ENCODE results near the gene RAE1. TPM values are rescaled to one million over a fixed set of nuclear protein-coding genes. Genes with fewer than 3 reads are reported as not detected.

The RAE1 gene
- total RNA-seq, 2 experiments from 2014 or later, result 33.8 to 35.3 TPM

DNA sequence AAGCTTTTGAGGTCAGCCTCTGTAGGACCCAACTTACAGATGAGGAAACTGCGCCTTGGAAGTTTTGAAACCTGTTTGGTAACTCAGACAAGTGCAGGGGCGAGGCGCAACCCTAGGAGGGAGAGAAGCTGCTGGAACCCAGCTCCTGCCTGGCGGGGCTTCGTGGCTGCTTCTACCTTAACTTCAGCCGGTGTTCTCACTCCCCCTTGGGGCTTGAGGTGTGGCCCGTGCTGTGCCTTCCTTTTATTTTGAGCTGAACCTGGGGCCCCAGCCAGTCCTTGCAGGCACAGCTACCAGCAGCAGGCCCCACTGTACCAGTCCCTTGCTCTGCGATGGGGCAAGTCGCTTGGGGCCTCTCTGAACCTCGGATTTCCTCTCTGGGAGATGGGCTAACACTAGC lies 52.2 kb downstream of the RAE1 start:
- Mint-ChIP-seq H3K4me1 (peaks cover 48% of the 10 kb centered on the region), H3K36me3 (ENCODE audit: low read depth) (peaks cover 83% of the 10 kb centered on the region), H3K27ac (no peak overlapping the region), H3K9me3 (no peaks in the 10 kb centered on the region), H3K4me3 (no peak overlapping the region), H3K27me3 (no peaks in the 10 kb centered on the region)
- DNase-seq, result no peak
- POLR2A ChIA-PET, result interaction anchor here (1.0 to 3.9 kb wide), 7 partner anchors 9 to 30 kb away, joined by 3 to 20 read pairs (median 4); partner anchors contain the start of gene RBM38
- CTCF ChIA-PET, result interaction anchor here (1.0 to 1.4 kb wide), 2 partner anchors 23 to 71 kb away, joined by 3 read pairs; no protein-coding TSS in a partner anchor

DNA sequence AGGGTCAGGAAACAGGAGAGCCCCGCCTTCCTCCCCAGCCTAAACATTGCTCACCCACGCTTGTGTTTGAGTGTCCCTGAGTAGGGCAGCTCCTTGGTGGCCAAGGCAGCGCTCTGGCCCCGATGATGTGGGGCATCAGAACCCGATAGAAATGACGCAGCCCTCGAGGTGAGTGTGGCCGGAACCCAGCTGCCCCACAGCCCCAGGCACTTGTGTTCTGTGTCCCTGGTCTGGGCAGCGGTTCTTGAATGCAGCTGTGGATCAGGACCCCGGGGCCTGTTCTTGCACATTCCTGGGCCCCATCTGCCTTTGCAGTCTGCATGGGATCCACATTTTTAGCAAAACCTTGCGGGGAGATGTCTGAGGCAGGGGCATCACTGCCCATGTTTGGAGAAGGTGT lies 53.0 kb downstream of the RAE1 start:
- H3K4me3 Mint-ChIP-seq, result no peak overlapping the region
- DNase-seq, result no peak
- H3K4me1 Mint-ChIP-seq, result peaks cover 42% of the 10 kb centered on the region
- no peak overlapping the region for H3K27ac Mint-ChIP-seq
- H3K9me3 Mint-ChIP-seq, result no peaks in the 10 kb centered on the region
- ChIA-PET CTCF (interaction anchor here (1.4 kb wide), 1 partner anchor 22 kb away, joined by 3 read pairs; no protein-coding TSS in a partner anchor), POLR2A (interaction anchor here (1.5 to 3.9 kb wide), 3 partner anchors 9 to 17 kb away, joined by 4 to 20 read pairs (median 4); no protein-coding TSS in a partner anchor)
- H3K36me3 Mint-ChIP-seq (ENCODE audit: low read depth), result peaks cover 86% of the 10 kb centered on the region
- no peaks in the 10 kb centered on the region for H3K27me3 Mint-ChIP-seq

DNA sequence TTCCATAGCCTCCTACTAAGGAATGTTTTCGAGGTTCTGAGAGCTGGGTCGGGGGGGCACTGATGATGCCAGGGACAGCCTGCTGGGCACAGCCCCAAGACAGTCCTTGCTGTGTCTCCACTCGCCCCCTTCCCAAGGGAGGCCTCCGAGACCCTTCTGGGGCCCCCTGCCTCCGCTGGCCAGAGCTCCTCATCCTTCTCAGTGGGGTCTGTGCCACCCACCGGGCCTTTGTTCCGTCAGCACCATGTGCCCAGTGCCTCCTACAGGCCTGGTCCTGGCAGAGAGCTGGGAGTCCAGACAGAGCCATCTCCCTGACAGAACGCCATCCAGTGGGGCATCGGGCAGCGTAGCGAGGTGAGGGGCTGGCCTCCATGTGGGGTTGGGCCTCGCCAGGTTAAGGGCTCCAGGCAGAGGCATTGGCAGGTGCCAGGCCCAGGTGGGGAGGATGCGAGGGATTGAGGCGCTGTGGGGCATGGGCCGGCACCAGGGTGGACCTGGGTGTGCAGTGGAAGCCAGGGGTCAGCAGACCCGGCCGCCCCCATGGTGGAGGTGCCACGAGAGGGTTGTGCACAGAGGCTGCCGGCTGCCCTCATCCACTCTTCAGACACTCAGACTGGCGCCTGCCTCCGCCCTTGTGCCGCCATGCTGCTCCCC lies 53.5 kb downstream of the RAE1 start:
- H3K36me3 Mint-ChIP-seq (ENCODE audit: low read depth), result peaks cover 85% of the 10 kb centered on the region
- no peak overlapping the region for H3K4me3 Mint-ChIP-seq
- peaks cover 36% of the 10 kb centered on the region for H3K4me1 Mint-ChIP-seq
- H3K27ac Mint-ChIP-seq, result no peak overlapping the region
- DNase-seq, result no peak
- CTCF ChIA-PET, result interaction anchor here (1.4 kb wide), 1 partner anchor 22 kb away, joined by 3 read pairs; no protein-coding TSS in a partner anchor
- no peaks in the 10 kb centered on the region for H3K9me3 Mint-ChIP-seq
- H3K27me3 Mint-ChIP-seq, result no peaks in the 10 kb centered on the region
- POLR2A ChIA-PET, result interaction anchor here (1.5 to 3.9 kb wide), 2 partner anchors 8 to 12 kb away, joined by 4 to 20 read pairs; no protein-coding TSS in a partner anchor

DNA sequence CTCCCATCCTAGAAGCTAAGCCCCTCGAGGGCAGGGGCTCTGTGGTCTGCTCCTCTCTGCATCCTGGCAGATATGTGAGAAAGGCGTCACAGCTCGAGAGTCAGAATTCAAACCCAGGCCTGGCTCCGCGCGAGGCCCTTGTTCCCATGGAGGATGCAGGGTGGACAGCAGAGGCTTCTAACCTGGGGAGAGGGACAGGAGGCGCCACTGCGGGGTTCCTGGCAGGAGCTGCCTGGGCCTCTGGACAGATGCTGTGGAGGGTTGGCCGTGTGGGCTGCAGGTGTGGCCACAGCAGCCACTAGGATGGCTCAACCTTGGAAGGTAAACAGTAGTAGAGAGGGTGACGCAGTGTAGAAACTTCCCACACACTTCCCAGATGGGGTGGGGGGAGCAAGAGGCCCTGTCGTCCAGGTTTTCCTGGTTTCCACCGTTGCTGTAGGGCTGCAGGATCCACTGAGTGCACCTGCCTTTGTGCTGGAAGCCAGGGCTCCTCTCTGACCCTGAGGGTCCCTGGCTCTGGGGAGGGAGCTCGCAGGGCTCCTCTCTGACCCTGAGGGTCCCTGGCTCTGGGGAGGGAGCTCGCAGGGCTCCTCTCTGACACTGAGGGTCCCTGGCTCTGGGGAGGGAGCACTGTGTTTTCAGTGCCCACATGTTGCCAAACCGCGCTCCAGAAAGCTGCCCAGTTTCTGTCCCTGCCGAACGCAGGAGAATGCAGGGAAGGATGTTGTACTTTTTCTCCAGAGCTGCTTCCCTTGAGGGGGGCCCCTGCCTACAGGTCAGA lies 54.4 kb downstream of the RAE1 start:
- Mint-ChIP-seq H3K9me3 (no peaks in the 10 kb centered on the region), H3K27me3 (no peaks in the 10 kb centered on the region), H3K36me3 (ENCODE audit: low read depth) (peaks cover 80% of the 10 kb centered on the region), H3K4me3 (no peak overlapping the region), H3K4me1 (peaks cover 28% of the 10 kb centered on the region), H3K27ac (no peak overlapping the region)
- no peak for DNase-seq
- ChIA-PET POLR2A (interaction anchor here (0.7 to 1.1 kb wide), 2 partner anchors 8 to 46 kb away, joined by 3 to 4 read pairs; no protein-coding TSS in a partner anchor), CTCF (no interaction called here)

DNA sequence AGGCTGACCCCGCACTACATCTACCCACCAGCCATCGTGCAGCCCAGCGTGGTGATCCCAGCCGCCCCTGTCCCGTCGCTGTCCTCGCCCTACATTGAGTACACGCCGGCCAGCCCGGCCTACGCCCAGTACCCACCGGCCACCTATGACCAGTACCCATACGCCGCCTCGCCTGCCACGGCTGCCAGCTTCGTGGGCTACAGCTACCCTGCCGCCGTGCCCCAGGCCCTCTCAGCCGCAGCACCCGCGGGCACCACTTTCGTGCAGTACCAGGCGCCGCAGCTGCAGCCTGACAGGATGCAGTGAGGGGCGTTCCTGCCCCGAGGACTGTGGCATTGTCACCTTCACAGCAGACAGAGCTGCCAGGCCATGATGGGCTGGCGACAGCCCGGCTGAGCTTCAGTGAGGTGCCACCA lies 56.5 kb downstream of the RAE1 start:
- Mint-ChIP-seq H3K4me3 (no peak overlapping the region), H3K9me3 (no peaks in the 10 kb centered on the region), H3K27ac (no peak overlapping the region), H3K4me1 (peaks cover 23% of the 10 kb centered on the region), H3K27me3 (no peaks in the 10 kb centered on the region), H3K36me3 (ENCODE audit: low read depth) (peaks cover 65% of the 10 kb centered on the region)
- DNase-seq, result no peak
- CTCF ChIA-PET, result no interaction called here
- POLR2A ChIA-PET, result interaction anchor here (1.0 to 2.1 kb wide), 4 partner anchors 9 to 25 kb away, joined by 3 to 8 read pairs (median 6); no protein-coding TSS in a partner anchor

DNA sequence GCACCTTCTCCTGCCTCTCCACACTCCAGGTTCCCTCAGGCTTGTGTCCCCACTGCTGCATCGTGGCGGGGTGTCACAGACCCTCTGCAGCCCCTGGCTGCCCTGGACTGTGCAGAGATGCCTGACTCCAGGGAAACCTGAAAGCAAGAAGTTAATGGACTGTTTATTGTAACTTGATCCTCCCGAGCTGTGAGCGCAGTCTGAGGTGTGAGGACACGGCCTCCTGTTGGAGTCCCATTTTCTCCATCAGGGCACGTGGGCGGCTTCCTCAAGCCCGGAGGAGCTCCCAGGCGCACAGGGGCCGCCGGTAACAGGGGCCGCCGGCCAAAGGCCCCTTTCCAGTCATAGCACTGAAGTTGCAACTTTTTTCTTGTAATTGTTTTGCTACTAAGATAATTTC lies 57.1 kb downstream of the RAE1 start:
- H3K9me3 Mint-ChIP-seq, result no peaks in the 10 kb centered on the region
- peaks cover 61% of the 10 kb centered on the region for H3K36me3 Mint-ChIP-seq (ENCODE audit: low read depth)
- DNase-seq, result no peak
- CTCF ChIA-PET, result interaction anchor here (1.1 kb wide), 1 partner anchor 10 kb away, joined by 3 read pairs; no protein-coding TSS in a partner anchor
- H3K27me3 Mint-ChIP-seq, result no peaks in the 10 kb centered on the region
- POLR2A ChIA-PET, result interaction anchor here (1.0 to 2.4 kb wide), 5 partner anchors 10 to 25 kb away, joined by 3 to 12 read pairs (median 7); no protein-coding TSS in a partner anchor
- no peak overlapping the region for H3K27ac Mint-ChIP-seq
- H3K4me1 Mint-ChIP-seq, result peaks cover 24% of the 10 kb centered on the region
- no peak overlapping the region for H3K4me3 Mint-ChIP-seq

DNA sequence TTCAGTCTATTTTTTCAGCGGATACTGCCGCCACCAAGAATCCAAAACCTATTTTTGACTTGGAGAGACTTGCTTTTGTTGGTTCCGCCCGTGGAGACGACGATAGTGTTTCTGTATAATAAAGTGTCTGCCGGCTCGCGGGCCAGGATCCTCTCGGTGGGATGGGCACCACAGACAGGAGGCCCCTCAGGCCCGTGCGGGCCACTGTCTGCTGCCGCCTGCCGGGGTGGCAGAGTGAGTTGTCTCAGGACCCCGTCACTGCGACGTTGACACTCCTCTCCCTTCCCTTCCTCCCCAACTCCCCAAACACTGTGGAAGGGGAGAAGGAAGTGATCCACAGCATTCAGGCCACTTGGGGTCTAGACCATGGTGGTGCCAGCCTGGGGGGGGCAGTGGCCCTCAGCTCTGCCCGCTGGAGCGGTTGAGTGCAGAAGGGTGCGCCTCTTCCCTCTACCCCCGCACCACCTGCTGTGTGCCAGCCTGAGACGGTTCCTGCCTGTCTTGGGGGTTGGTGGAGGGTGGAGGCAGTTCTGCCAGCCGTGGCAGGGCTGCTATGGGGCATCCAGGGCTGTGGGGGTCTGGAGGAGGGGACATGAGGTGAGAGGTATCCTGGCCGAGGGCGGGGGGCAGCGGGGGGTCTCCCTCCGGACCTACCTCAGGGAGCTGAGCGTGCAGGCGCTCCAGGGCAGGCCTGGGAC lies 57.6 kb downstream of the RAE1 start:
- H3K36me3 Mint-ChIP-seq (ENCODE audit: low read depth), result peaks cover 57% of the 10 kb centered on the region
- no peaks in the 10 kb centered on the region for H3K9me3 Mint-ChIP-seq
- CTCF ChIA-PET, result interaction anchor here (1.1 kb wide), 1 partner anchor 10 kb away, joined by 3 read pairs; no protein-coding TSS in a partner anchor
- POLR2A ChIA-PET, result interaction anchor here (0.7 to 2.4 kb wide), 4 partner anchors 9 to 16 kb away, joined by 3 to 12 read pairs (median 5); no protein-coding TSS in a partner anchor
- peaks cover 25% of the 10 kb centered on the region for H3K4me1 Mint-ChIP-seq
- no peak for DNase-seq
- H3K4me3 Mint-ChIP-seq, result no peak overlapping the region
- H3K27me3 Mint-ChIP-seq, result no peaks in the 10 kb centered on the region
- H3K27ac Mint-ChIP-seq, result no peak overlapping the region

DNA sequence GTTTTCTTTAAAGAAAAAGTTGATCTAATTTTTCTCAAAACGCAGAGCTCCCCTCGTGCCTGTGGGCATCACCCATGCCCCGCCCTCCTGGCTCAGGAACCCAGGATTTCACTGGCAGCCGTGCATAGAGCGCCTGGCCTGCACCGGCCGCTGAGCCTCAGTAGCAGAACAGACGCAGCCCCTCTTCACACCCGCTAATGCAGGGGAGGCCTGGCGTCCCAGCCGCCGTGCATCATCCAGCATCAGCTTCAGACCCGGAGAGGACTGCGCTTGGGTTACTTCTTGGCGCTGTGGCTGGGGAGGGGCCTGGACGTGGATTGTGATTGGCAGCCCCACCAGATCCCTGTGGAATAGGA lies 58.2 kb downstream of the RAE1 start:
- H3K27me3 Mint-ChIP-seq, result no peaks in the 10 kb centered on the region
- peaks cover 51% of the 10 kb centered on the region for H3K36me3 Mint-ChIP-seq (ENCODE audit: low read depth)
- H3K4me3 Mint-ChIP-seq, result no peak overlapping the region
- H3K9me3 Mint-ChIP-seq, result no peaks in the 10 kb centered on the region
- CTCF ChIA-PET, result interaction anchor here (1.1 kb wide), 1 partner anchor 11 kb away, joined by 3 read pairs; no protein-coding TSS in a partner anchor
- DNase-seq, result no peak
- POLR2A ChIA-PET, result interaction anchor here (0.6 to 2.4 kb wide), 4 partner anchors 9 to 26 kb away, joined by 3 to 12 read pairs (median 5); no protein-coding TSS in a partner anchor
- no peak overlapping the region for H3K27ac Mint-ChIP-seq
- H3K4me1 Mint-ChIP-seq, result peaks cover 20% of the 10 kb centered on the region

DNA sequence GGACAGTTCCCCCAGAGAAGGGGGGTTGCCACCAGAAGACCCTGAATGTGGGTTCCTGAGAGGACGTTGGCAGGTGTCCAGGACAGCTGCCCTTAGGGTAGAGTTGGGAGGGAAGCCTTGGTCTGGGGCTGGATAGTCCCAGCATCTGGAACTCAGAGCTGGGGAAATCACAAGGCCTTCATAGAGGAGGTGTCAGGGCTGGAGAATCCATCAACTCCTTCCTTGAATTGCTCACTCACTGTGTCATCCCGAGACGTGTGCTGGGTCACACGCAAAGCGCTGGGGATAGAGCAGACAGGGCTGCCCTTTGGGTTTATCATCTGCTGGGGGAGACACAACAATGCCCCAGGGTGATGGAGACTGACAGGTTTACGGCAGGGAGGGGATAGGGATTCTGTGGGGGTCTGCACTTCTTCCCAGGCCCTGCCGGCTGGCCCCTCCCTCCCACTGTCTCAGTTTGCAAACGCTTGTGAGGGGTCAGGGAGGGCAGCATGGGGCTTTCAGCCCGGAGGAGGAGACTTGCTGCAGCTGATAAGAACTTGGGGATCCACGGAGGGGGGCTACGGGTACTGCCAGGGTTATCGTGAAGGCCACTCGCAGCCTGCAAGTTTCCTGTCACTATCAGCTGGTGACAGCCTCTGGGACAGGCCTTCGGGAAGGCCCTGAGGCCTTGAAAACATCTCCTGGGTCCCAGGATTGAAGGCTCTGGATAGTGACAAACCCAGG lies 58.8 kb downstream of the RAE1 start:
- Mint-ChIP-seq H3K36me3 (ENCODE audit: low read depth) (peaks cover 47% of the 10 kb centered on the region), H3K27ac (no peak overlapping the region), H3K4me3 (no peak overlapping the region), H3K4me1 (peaks cover 20% of the 10 kb centered on the region), H3K27me3 (no peaks in the 10 kb centered on the region), H3K9me3 (no peaks in the 10 kb centered on the region)
- ChIA-PET POLR2A (interaction anchor here (0.6 to 2.4 kb wide), 3 partner anchors 12 to 26 kb away, joined by 3 to 12 read pairs (median 7); no protein-coding TSS in a partner anchor), CTCF (no interaction called here)
- DNase-seq, result no peak

DNA sequence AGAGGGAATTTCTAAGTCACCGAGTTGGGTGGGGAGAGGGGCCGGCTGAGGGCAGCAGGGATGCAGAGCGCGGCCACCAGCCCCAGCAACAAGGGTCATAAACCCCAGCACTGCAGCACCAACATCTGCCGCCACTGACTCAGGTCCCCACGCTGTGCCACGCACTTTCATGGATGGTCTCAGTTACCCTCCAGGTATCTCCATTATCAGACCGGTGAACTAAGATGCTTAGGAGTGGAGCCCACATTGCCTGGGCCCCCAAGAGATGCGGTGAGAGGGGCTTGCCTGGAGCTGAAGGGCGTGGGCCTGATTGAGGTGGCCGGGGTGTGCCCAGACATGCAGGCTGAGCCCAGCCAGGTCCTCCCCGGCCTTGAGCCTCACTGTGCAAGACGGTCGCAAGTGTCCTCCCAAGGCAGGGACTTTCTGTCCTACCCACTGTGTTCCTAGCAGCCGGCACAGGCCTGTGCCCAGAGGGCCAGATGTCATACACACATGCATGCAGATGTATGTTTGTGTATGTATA lies 59.4 kb downstream of the RAE1 start:
- Mint-ChIP-seq H3K4me3 (no peak overlapping the region), H3K27me3 (no peaks in the 10 kb centered on the region), H3K36me3 (ENCODE audit: low read depth) (peaks cover 41% of the 10 kb centered on the region), H3K9me3 (no peaks in the 10 kb centered on the region), H3K27ac (no peak overlapping the region), H3K4me1 (peaks cover 20% of the 10 kb centered on the region)
- no peak for DNase-seq
- CTCF ChIA-PET, result no interaction called here
- POLR2A ChIA-PET, result interaction anchor here (2.4 kb wide), 1 partner anchor 12 kb away, joined by 12 read pairs; no protein-coding TSS in a partner anchor

DNA sequence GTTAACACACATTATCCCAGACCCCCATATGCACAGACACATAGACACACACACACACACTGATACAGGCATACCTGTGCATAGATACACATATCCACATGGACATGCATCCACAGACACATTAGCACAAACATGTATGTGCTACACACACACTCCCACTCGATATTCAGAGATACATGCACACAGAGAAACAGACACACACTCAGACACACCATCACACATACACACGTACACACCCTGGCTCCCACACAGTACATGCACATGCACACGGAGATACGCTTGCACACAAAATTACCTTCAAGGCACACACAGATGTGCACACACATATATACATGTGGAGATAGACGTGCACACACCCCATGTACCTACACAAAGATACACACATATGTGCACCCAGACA lies 59.9 kb downstream of the RAE1 start:
- ChIA-PET POLR2A (interaction anchor here (2.7 to 3.5 kb wide), 2 partner anchors 12 to 23 kb away, joined by 21 to 24 read pairs; no protein-coding TSS in a partner anchor), CTCF (no interaction called here)
- DNase-seq, result no peak
- Mint-ChIP-seq H3K4me1 (peaks cover 20% of the 10 kb centered on the region), H3K27me3 (no peaks in the 10 kb centered on the region), H3K4me3 (no peak overlapping the region), H3K36me3 (ENCODE audit: low read depth) (peaks cover 41% of the 10 kb centered on the region), H3K9me3 (no peaks in the 10 kb centered on the region), H3K27ac (no peak overlapping the region)

Measured in activated CD4-positive, alpha-beta memory T cell treated with anti-CD3 and anti-CD28 coated beads, Interleukin-2, amount 10 ng/mL, durations not matched to agents 7 days and 5 days (primary cell).